Measurements from ENCODE around the gene ZNF469.

DNA sequence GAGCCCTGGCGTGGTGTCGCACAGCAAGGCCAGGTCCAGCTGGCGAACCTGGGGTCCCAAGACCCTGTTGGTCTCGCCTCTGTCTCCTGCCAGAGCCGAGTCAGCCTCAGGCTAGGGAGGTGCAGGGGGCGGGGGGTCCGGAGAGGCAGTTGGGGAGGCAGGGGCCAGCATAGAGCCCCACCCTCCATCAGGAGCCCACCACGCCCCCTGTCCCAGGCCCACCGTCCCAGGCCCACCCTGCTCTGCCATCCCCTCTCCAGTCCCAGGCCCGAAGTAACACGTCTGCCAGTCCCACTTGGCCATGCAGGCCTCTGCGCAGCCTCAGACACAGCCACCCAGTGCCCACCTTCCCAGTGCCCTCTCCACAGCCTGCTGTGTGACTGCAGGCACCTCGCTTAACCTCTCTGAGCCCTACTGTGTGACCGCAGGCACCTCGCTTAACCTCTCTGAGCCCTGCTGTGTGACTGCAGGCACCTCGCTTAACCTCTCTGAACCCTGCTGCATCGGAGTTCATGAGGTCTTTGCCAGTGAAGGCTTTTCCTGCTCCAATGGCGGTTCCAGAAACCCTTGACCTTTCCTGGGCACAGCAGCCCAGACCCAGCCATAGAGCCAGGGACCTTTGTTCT lies 29.3 kb downstream of the ZNF469 start:
- TF ChIP-seq, protein P1, sequence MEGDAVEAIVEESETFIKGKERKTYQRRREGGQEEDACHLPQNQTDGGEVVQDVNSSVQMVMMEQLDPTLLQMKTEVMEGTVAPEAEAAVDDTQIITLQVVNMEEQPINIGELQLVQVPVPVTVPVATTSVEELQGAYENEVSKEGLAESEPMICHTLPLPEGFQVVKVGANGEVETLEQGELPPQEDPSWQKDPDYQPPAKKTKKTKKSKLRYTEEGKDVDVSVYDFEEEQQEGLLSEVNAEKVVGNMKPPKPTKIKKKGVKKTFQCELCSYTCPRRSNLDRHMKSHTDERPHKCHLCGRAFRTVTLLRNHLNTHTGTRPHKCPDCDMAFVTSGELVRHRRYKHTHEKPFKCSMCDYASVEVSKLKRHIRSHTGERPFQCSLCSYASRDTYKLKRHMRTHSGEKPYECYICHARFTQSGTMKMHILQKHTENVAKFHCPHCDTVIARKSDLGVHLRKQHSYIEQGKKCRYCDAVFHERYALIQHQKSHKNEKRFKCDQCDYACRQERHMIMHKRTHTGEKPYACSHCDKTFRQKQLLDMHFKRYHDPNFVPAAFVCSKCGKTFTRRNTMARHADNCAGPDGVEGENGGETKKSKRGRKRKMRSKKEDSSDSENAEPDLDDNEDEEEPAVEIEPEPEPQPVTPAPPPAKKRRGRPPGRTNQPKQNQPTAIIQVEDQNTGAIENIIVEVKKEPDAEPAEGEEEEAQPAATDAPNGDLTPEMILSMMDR (IDR thresholded peaks at IDR 0.05): no peak
- no peak for TF ChIP-seq POLR2AphosphoS5 (IDR thresholded peaks at IDR 0.05)

All from upper lobe of left lung (tissue), 4 donors.